DND-41 (cell line): Measurements from ENCODE around the gene SS18L1.

Experiments
- EZH2 ChIP-seq: IDR thresholded peaks from 3 replicates; pipeline ENCODE4 v1.6.1; 2012; ENCODE audit warnings: borderline replicate concordance, low read depth, mild to moderate bottlenecking, moderate library complexity, low read length, inconsistent platforms; ENCODE audit not compliant: severe bottlenecking
- TF ChIP-seq, protein P1 (sequence below): IDR thresholded peaks from 2 replicates; pipeline ENCODE4 v1.5.1; 2012; ENCODE audit warnings: borderline replicate concordance, low read length, moderate library complexity, mild to moderate bottlenecking; ENCODE audit not compliant: poor library complexity, severe bottlenecking; ENCODE audit errors: extremely low read depth

DNA sequence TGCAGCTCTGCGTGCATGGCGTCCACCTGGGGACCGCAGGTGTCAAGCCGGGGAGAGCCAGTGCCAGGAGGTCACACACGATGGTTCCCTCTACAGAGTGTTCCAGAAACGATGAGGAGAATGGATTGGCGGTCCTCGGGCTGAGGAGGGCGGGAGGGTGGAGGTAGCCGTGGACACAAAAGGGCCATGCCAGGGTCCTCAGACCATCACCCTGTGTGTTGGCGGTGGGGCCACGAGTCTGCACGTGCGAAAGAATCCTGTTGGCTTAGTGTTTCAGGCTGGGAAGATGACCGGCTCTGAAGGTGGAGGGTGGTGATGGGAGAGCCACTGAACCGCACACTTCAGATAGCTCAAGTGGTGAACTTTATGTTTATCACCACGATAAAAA lies 62.8 kb downstream of the SS18L1 start:
- TF ChIP-seq EZH2, result no peak
- TF ChIP-seq, protein P1, sequence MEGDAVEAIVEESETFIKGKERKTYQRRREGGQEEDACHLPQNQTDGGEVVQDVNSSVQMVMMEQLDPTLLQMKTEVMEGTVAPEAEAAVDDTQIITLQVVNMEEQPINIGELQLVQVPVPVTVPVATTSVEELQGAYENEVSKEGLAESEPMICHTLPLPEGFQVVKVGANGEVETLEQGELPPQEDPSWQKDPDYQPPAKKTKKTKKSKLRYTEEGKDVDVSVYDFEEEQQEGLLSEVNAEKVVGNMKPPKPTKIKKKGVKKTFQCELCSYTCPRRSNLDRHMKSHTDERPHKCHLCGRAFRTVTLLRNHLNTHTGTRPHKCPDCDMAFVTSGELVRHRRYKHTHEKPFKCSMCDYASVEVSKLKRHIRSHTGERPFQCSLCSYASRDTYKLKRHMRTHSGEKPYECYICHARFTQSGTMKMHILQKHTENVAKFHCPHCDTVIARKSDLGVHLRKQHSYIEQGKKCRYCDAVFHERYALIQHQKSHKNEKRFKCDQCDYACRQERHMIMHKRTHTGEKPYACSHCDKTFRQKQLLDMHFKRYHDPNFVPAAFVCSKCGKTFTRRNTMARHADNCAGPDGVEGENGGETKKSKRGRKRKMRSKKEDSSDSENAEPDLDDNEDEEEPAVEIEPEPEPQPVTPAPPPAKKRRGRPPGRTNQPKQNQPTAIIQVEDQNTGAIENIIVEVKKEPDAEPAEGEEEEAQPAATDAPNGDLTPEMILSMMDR, result no peak
